Calu3 (cell line): ENCODE measurements around the gene PPL. TPM values are rescaled to one million over a fixed set of nuclear protein-coding genes. Genes with fewer than 3 reads are reported as not detected.

ENCODE experiments used
- BruUV-seq: library from RNA; stranded (reverse); fragments of 400-500 nt; replicated peaks from 2 replicates; lab custom pipeline; 2021; lab: Mats Ljungman, UMichigan
- CTCF ChIA-PET: fragments of 300-600 bp; sonication (Branson Sonifier 250); formaldehyde crosslinking; loops from one replicate; lab custom pipeline; 2022; ENCODE audit warnings: antibody characterized with exemption; lab: Charles Lee
- DNase-seq: peaks from one replicate; pipeline ENCODE4 v3.0.0; 2022
- H3K27ac Mint-ChIP-seq: one replicate; pipeline ENCODE4 v1.8.0; 2022; ENCODE audit warnings: mixed read lengths; ENCODE audit not compliant: unreplicated experiment
- H3K27me3 Mint-ChIP-seq: one replicate; pipeline ENCODE4 v1.8.0; 2022; ENCODE audit warnings: mixed read lengths; ENCODE audit not compliant: unreplicated experiment
- H3K36me3 Mint-ChIP-seq: one replicate; pipeline ENCODE4 v1.8.0; 2022; ENCODE audit warnings: mild to moderate bottlenecking, moderate library complexity, mixed read lengths; ENCODE audit not compliant: insufficient read depth, unreplicated experiment
- H3K4me1 Mint-ChIP-seq: one replicate; pipeline ENCODE4 v1.8.0; 2022; ENCODE audit warnings: mild to moderate bottlenecking, low read depth, mixed read lengths; ENCODE audit not compliant: unreplicated experiment
- H3K4me3 Mint-ChIP-seq: one replicate; pipeline ENCODE4 v1.8.0; 2022; ENCODE audit warnings: mild to moderate bottlenecking, low read depth, moderate library complexity, mixed read lengths; ENCODE audit not compliant: unreplicated experiment
- H3K9me3 Mint-ChIP-seq: one replicate; pipeline ENCODE4 v1.8.0; 2022; ENCODE audit warnings: low read depth, mixed read lengths; ENCODE audit not compliant: unreplicated experiment
- CTCF ChIP-seq: fragments of 200-600 bp; IDR thresholded peaks from one replicate; pipeline ENCODE4 v1.8.0; 2022; ENCODE audit warnings: antibody characterized with exemption; ENCODE audit not compliant: unreplicated experiment
- intact Hi-C: fragments of 100-400 bp; cut with micrococcal nuclease; formaldehyde crosslinking; loops from one replicate; pipeline ENCODE4 v1.10.0; 2022; ENCODE audit not compliant: unreplicated experiment
- total RNA-seq: library from RNA; stranded (reverse); gene quantifications from 2 replicates; pipeline ENCODE4 v1.2.3, GENCODE V29; 2022

PPL gene
- total RNA-seq, 1 experiment from 2014 or later: 75.0 TPM

GRCh38 chr16:4832698-4833343 lies 104.1 kb downstream of the PPL start:
- no peak for DNase-seq
- no peak overlapping the region for H3K27ac Mint-ChIP-seq
- no peaks in the 10 kb centered on the region for H3K4me1 Mint-ChIP-seq
- H3K4me3 Mint-ChIP-seq: no peak overlapping the region
- intact Hi-C loops: no loop called here
- H3K36me3 Mint-ChIP-seq: peaks cover 45% of the 10 kb centered on the region
- H3K9me3 Mint-ChIP-seq: no peaks in the 10 kb centered on the region
- H3K27me3 Mint-ChIP-seq: no peaks in the 10 kb centered on the region
- no peak for TF ChIP-seq CTCF
- no TSS peak for BruUV-seq
- CTCF ChIA-PET: interaction anchor here (0.6 kb wide), 1 partner anchor 26 kb away, joined by 8 read pairs; no protein-coding TSS in a partner anchor

Other genes starting within 250 kb of the PPL start
- 30.6 and 32.6 TPM in 2 replicates for gene NUDT16L1, start 243.6 kb downstream of the PPL start, total RNA-seq
- 44.7 and 46.9 TPM in 2 replicates for gene ANKS3, start 202.9 kb downstream of the PPL start, total RNA-seq
- 0.27 and 1.8 TPM in 2 replicates for gene DNAAF8, start 202.6 kb downstream of the PPL start, total RNA-seq
- 23.6 and 25.6 TPM in 2 replicates for gene ZNF500, start 170.0 kb downstream of the PPL start, total RNA-seq
- gene SEPTIN12, start 148.8 kb downstream of the PPL start, total RNA-seq: not detected in 2 replicates
- gene SMIM22, start 141.8 kb downstream of the PPL start, total RNA-seq: 208 and 235 TPM in 2 replicates
- gene ROGDI, start 134.5 kb downstream of the PPL start, total RNA-seq: 17.9 and 20.8 TPM in 2 replicates
- gene GLYR1, start 89.9 kb downstream of the PPL start, total RNA-seq: 158 and 159 TPM in 2 replicates
- gene UBN1, start 89.7 kb downstream of the PPL start, total RNA-seq: 50.5 and 55.4 TPM in 2 replicates
- 0.52 and 0.54 TPM in 2 replicates for gene SEC14L5, start 21.2 kb upstream of the PPL start, total RNA-seq
- gene NAGPA, start 96.8 kb upstream of the PPL start, total RNA-seq: 15.8 and 16.1 TPM in 2 replicates
- gene C16orf89, start 128.8 kb upstream of the PPL start, total RNA-seq: not detected in 2 replicates
- 38.3 and 41.6 TPM in 2 replicates for gene ALG1, start 134.7 kb upstream of the PPL start, total RNA-seq
- 25.6 and 26.1 TPM in 2 replicates for gene EEF2KMT, start 160.6 kb upstream of the PPL start, total RNA-seq